Astrocyte (in vitro differentiated cells and primary cell): ENCODE measurements around the gene SHISAL1. TPM values are rescaled to one million over a fixed set of nuclear protein-coding genes. Genes with fewer than 3 reads are reported as not detected.
A peak's percentile ranks its signal among the peaks of the same experiment; 100 is the strongest.

Experiments used
- DNase-seq: peaks from one replicate; pipeline ENCODE4 v3.0.0-alpha.2; 2010; ENCODE audit warnings: low read depth
- FAIRE-seq: peaks from 2 replicates; lab custom pipeline; 2011; peaks lifted over from hg19 to GRCh38; lab: Jason Lieb, UNC
- H2AFZ ChIP-seq: 2 replicates; pipeline ENCODE4 v1.6.0; 2012; ENCODE audit warnings: low read depth, low read length, inconsistent platforms
- H3K27ac ChIP-seq: 2 replicates; pipeline ENCODE4 v1.5.1; 2011; ENCODE audit warnings: low read depth, low read length, inconsistent platforms
- H3K27me3 ChIP-seq: 2 replicates; pipeline ENCODE4 v1.6.0; 2011; ENCODE audit warnings: low read length, inconsistent platforms; ENCODE audit not compliant: insufficient read depth
- H3K36me3 ChIP-seq: 2 replicates; pipeline ENCODE4 v1.5.1; 2011; ENCODE audit warnings: low read length, inconsistent platforms; ENCODE audit not compliant: insufficient read depth
- H3K4me1 ChIP-seq: 2 replicates; pipeline ENCODE4 v1.5.1; 2011; ENCODE audit warnings: low read length, inconsistent platforms; ENCODE audit not compliant: insufficient read depth
- H3K4me2 ChIP-seq: 2 replicates; pipeline ENCODE4 v1.6.0; 2012; ENCODE audit warnings: low read length, inconsistent platforms
- H3K4me3 ChIP-seq: 2 replicates; pipeline ENCODE4 v1.5.1; 2011; ENCODE audit warnings: low read depth, mild to moderate bottlenecking, low read length, inconsistent platforms; ENCODE audit not compliant: insufficient read depth
- H3K79me2 ChIP-seq: 2 replicates; pipeline ENCODE4 v1.6.0; 2012; ENCODE audit warnings: mild to moderate bottlenecking, low read length, inconsistent platforms; ENCODE audit not compliant: insufficient read depth
- H3K9ac ChIP-seq: 2 replicates; pipeline ENCODE4 v1.6.0; 2012; ENCODE audit warnings: mild to moderate bottlenecking, low read length, inconsistent platforms
- H3K9me3 ChIP-seq: 2 replicates; pipeline ENCODE4 v1.5.1; 2012; ENCODE audit warnings: low read depth, mild to moderate bottlenecking, low read length, inconsistent platforms; ENCODE audit not compliant: insufficient read depth
- H4K20me1 ChIP-seq: 2 replicates; pipeline ENCODE4 v1.6.0; 2012; ENCODE audit warnings: low read length, inconsistent platforms; ENCODE audit not compliant: insufficient read depth
- H3K27ac Mint-ChIP-seq: one replicate; pipeline ENCODE4 v1.8.0; 2021; ENCODE audit warnings: mild to moderate bottlenecking, mixed read lengths; ENCODE audit not compliant: unreplicated experiment
- H3K27me3 Mint-ChIP-seq: one replicate; pipeline ENCODE4 v1.8.0; 2021; ENCODE audit warnings: low read depth, mixed read lengths; ENCODE audit not compliant: unreplicated experiment
- H3K36me3 Mint-ChIP-seq: one replicate; pipeline ENCODE4 v1.8.0; 2021; ENCODE audit warnings: low read depth, mixed read lengths; ENCODE audit not compliant: unreplicated experiment
- H3K4me1 Mint-ChIP-seq: one replicate; pipeline ENCODE4 v1.8.0; 2021; ENCODE audit warnings: low read depth, mixed read lengths; ENCODE audit not compliant: unreplicated experiment
- H3K4me3 Mint-ChIP-seq: one replicate; pipeline ENCODE4 v1.8.0; 2021; ENCODE audit warnings: mild to moderate bottlenecking, moderate library complexity, mixed read lengths; ENCODE audit not compliant: unreplicated experiment
- H3K9me3 Mint-ChIP-seq: one replicate; pipeline ENCODE4 v1.8.0; 2021; ENCODE audit warnings: mild to moderate bottlenecking, mixed read lengths; ENCODE audit not compliant: unreplicated experiment
- CTCF ChIP-seq: IDR thresholded peaks from 2 replicates; pipeline ENCODE4 v1.5.1; 2011; ENCODE audit warnings: low read depth, mild to moderate bottlenecking, inconsistent platforms, low read length, moderate library complexity; ENCODE audit not compliant: insufficient read depth
- EZH2 ChIP-seq: IDR thresholded peaks from 2 replicates; pipeline ENCODE4 v1.6.1; 2012; ENCODE audit warnings: mild to moderate bottlenecking, low read length, inconsistent platforms; ENCODE audit not compliant: insufficient read depth
- total RNA-seq: library from RNA; stranded (reverse); gene quantifications from 2 replicates; pipeline ENCODE4 v1.2.1, GENCODE V29; 2021

Gene SHISAL1
- total RNA-seq, 1 donor from 2014 or later: 0.36 TPM

GRCh38 chr22:44317123-44317444, 4.3 kb upstream of the SHISAL1 start:
- Histone ChIP-seq H3K27ac (no peak overlapping the region), H3K9me3 (no peaks in the 10 kb centered on the region), H4K20me1 (no peaks in the 10 kb centered on the region), H2AFZ (no peak overlapping the region), H3K79me2 (no peaks in the 10 kb centered on the region), H3K4me1 (peaks cover 14% of the 10 kb centered on the region), H3K36me3 (no peaks in the 10 kb centered on the region), H3K4me3 (no peak overlapping the region), H3K4me2 (no peak overlapping the region), H3K27me3 (peaks cover 3% of the 10 kb centered on the region), H3K9ac (no peak overlapping the region)
- H3K27me3 Mint-ChIP-seq: peaks cover 35% of the 10 kb centered on the region
- H3K4me1 Mint-ChIP-seq: peaks cover 3% of the 10 kb centered on the region
- TF ChIP-seq EZH2: no peak
- H3K4me3 Mint-ChIP-seq: no peak overlapping the region
- no peaks in the 10 kb centered on the region for H3K36me3 Mint-ChIP-seq
- no peak for DNase-seq
- no peak for FAIRE-seq
- H3K27ac Mint-ChIP-seq: no peak overlapping the region
- H3K9me3 Mint-ChIP-seq: peaks cover 2% of the 10 kb centered on the region

DNA sequence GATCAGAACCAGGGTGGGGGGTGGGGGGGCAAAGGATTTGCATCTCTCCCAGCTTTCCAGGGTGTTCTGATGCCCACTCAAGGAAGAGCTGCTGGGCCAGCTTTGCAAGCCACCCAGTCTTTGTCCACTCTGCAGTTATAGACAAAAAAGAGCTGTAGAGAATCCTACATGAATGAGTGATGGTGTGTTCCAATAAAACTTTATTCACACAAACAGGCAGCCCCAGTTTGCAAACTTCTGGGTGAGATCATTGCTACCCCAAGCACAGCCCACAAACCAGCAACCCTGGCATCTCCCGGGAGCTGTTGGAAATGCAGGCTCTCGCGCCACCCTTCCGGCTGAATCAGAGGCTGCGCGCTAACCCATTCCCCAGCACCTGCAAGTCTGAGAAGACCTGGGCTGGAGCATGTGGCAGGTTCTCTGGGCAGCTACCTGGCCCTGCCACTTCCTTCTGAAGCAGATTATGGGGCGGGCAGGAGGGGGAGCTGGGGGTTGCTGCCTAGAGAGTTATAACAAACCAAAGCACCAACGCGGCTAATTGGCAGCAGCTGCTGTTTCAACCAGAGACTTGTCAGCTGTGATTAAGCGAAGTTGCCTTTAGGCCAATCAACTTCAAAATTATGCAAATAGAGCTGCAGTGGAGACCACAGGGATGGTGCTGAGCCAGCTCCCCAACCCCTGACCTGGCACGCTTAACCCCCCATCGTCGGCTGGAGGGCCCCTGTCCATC, 3.8 kb upstream of the SHISAL1 start:
- no peak overlapping the region for H3K4me2 ChIP-seq
- no peaks in the 10 kb centered on the region for H3K36me3 ChIP-seq
- H3K27ac Mint-ChIP-seq: no peak overlapping the region
- TF ChIP-seq EZH2 (no peak), CTCF (no peak)
- peaks cover 2% of the 10 kb centered on the region for H3K9me3 Mint-ChIP-seq
- H2AFZ ChIP-seq: no peak overlapping the region
- H3K9me3 ChIP-seq: no peaks in the 10 kb centered on the region
- DNase-seq (peak; percentile 60), FAIRE-seq (no peak)
- peaks cover 3% of the 10 kb centered on the region for H3K27me3 ChIP-seq
- H4K20me1 ChIP-seq: no peaks in the 10 kb centered on the region
- peaks cover 35% of the 10 kb centered on the region for H3K27me3 Mint-ChIP-seq
- H3K4me3 Mint-ChIP-seq: no peak overlapping the region
- no peaks in the 10 kb centered on the region for H3K79me2 ChIP-seq
- no peak overlapping the region for H3K4me3 ChIP-seq
- no peak overlapping the region for H3K27ac ChIP-seq
- no peaks in the 10 kb centered on the region for H3K36me3 Mint-ChIP-seq
- H3K4me1 Mint-ChIP-seq: peaks cover 3% of the 10 kb centered on the region
- no peak overlapping the region for H3K9ac ChIP-seq
- H3K4me1 ChIP-seq: peaks cover 19% of the 10 kb centered on the region

- no peaks in the 10 kb centered on the region for H3K36me3 ChIP-seq
- no peak overlapping the region for H3K27ac Mint-ChIP-seq
- H4K20me1 ChIP-seq: no peaks in the 10 kb centered on the region
- H3K9ac ChIP-seq: no peak overlapping the region
- DNase-seq (no peak), FAIRE-seq (no peak)
- no peak for TF ChIP-seq CTCF
- TF ChIP-seq EZH2: no peak
- no peak overlapping the region for H3K4me3 Mint-ChIP-seq
- no peaks in the 10 kb centered on the region for H3K9me3 Mint-ChIP-seq
- H3K27ac ChIP-seq: no peak overlapping the region
- no peaks in the 10 kb centered on the region for H3K36me3 Mint-ChIP-seq
- H3K4me1 Mint-ChIP-seq: peaks cover 3% of the 10 kb centered on the region
- H3K4me1 ChIP-seq: peaks cover 34% of the 10 kb centered on the region
- no peaks in the 10 kb centered on the region for H3K79me2 ChIP-seq
- H3K27me3 ChIP-seq: no peaks in the 10 kb centered on the region
- peak overlapping the region; percentile 13 for H3K4me2 ChIP-seq
- no peaks in the 10 kb centered on the region for H3K9me3 ChIP-seq
- H3K4me3 ChIP-seq: no peak overlapping the region
- peaks cover 21% of the 10 kb centered on the region for H3K27me3 Mint-ChIP-seq
- no peak overlapping the region for H2AFZ ChIP-seq
Observed at GRCh38 chr22:44314425-44315067, 1.8 kb upstream of the SHISAL1 start.
